Hippocampal formation (tissue), 2 donors: ENCODE results near the gene PDZD2.

Experiments used
- DNase-seq, 2 donors: peaks; one replicate each; lab custom pipeline; 2025; lab: John Stamatoyannopoulos, UW

PDZD2 gene

GRCh38 chr5:31931874-31932273, 292.9 kb downstream of the PDZD2 start:
- no peak for DNase-seq

DNA sequence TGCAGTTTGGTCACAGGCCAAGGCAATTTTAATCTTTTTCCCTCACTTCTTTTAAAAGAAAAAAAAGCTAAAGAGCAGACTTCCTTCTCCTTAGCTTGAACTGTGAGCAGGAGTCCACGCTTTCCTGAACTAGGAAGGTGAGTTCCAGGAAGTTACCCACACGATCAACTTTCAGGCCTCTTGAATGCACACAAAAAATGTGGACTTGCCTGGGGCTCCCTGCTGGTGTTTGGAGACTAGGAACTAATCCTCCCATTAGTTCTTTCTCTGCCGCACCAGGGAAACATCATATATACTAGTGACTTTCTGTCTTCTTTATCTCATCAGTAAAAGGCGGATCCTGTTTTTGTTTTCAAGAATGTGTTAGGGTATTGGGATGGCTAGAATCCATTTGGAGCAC, 295.2 kb downstream of the PDZD2 start:
- DNase-seq = no peak

- DNase-seq = no peak
Measured at GRCh38 chr5:31935496-31936369, 296.8 kb downstream of the PDZD2 start.

DNA sequence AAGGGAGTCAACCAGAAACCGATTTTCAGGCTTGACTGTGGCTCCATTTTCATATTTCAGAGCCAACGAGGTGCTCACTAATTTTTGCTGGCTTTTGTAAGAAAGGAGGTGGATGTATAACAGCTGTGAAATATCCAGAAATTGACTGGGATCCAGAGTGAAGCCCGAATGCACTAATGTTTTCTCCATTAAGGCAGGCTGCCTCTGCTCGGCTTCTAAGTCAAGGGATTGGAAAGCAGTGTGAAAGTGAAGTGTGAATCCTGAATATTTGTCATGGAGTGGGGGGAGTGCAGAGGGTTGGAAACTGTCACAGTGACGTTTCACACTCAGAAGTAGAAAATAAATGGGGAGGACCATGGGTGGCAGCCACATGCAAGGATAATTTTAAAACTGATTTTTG, 297.8 kb downstream of the PDZD2 start:
- DNase-seq = no peak

DNA sequence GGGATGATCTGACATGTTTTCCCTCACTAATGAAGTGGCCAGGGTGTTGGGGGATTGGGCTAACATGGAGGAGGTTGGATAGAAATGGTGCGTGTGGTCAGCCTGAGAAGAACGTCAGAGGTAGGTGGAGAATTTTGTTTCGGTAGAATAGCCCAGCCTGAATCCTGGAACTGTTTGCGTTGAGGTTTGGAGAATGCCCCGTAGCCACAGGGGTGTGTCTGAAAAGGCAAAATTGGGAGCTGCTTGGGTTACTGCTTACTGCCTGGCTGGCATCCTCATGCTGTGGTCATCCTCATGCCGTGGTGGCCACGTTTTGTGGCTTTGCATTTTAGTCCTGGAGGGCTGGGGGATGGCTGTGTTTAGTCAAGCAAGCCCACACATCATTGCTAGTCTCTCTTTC, 298.3 kb downstream of the PDZD2 start:
- no peak for DNase-seq

DNA sequence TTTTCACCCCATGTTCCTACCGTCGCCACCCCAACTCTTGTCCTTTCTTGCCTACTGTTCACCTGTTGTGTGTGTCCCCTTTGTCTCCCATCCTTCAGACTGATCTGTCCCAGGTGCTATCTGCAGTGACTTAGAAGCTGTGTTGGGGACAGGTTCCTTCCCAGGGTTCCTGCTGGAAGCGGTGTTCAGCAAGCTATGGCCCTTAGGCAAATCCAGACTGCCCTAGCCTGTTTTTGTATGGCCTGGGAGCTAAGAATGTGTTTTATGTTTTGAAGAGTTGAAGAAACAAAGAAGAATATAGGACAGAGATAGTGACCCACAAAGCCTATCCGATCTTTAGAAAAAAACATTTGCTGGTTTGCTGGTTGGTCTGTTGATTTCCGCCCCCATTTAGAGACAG, 298.8 kb downstream of the PDZD2 start:
- no peak for DNase-seq

- DNase-seq = no peak
Measured at GRCh38 chr5:31939151-31939550, 300.2 kb downstream of the PDZD2 start.

DNA sequence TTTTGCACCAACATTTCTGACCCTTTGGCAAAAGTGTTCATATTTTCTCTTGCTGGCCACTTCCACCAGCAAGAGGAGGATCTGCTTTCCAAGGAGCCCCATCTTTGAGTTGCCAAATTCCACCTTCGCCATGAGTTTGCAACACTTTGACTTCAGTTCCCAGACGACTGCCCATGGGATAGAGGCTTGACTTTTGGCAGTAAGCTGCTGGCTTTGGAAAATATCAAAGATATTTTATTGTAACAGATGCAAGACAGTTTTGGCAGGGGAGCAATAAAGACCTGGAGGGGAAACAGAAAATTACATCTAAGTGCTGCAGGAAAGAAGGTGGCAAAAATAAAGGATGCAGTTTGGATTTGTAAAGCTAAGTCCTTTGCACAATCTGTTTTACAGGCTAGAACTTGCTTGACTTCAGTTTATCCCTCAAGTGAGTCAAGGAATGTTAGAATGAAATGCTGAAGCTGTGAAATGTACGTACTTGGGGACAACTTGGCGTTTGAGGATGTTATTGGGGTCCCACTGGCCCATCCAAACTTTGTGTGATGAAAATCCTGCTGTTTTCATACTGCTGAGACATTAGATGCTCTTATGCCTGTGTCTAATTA, 302.3 kb downstream of the PDZD2 start:
- DNase-seq = no peak

GRCh38 chr5:31942546-31942945, 303.6 kb downstream of the PDZD2 start:
- no peak for DNase-seq

DNA sequence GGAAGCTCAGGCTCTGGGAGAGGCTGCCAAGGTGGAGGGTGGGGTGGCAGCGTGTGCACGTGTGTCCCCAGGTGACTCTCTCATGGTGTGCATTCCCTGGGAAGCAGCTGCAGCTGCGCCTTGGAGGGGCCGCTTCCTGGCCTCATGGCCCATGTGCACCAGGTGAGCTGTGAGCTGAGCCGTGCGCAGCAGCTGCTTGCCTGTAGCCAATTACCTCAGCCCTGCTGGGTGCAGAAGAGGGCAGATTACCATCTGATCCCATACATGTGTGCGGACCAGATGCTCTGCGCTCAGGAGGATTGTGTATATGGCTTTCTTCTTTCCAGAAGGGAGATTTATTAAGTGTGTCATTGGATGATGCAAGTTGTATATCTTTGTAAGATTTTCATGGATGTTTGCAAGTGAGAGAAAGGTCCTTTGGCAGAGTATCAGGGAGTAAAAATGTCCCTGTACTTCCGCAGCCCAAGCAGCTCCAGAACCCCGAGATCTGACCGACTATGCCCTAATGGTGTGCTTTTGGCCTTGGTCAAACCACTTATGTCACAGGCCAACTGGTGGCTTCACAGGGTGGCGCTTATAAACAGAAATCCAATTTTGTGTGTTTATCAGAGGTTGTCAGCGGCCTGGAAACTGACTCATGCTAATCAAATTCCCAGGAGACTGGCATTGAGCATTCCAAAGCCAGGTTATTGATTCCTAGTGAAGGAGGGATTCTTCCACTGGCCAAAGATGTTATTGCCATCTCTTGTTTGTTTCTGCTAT, 305.9 kb downstream of the PDZD2 start:
- DNase-seq = no peak

GRCh38 chr5:31948006-31948405, 309.1 kb downstream of the PDZD2 start:
- DNase-seq = no peak

GRCh38 chr5:31952067-31952466, 313.1 kb downstream of the PDZD2 start:
- no peak for DNase-seq

DNA sequence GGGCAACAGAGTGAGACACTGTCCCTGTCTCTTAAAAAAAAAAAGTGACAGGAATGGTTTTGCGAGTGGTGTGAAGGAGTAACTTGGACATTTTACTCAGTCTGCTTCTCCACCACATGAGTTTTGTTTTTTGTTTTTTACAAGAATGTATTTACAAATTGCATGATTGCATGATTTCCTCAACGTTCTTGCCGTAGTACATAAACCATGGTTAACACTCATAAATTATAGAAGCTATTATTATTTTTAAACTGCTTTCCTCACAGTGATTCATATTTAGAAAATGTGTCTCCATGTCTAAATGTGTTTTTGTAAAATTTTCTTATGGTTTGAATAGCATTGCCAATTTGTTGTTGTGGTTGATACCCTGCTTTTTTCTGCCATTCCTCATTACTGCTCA, 315.2 kb downstream of the PDZD2 start:
- no peak for DNase-seq

DNA sequence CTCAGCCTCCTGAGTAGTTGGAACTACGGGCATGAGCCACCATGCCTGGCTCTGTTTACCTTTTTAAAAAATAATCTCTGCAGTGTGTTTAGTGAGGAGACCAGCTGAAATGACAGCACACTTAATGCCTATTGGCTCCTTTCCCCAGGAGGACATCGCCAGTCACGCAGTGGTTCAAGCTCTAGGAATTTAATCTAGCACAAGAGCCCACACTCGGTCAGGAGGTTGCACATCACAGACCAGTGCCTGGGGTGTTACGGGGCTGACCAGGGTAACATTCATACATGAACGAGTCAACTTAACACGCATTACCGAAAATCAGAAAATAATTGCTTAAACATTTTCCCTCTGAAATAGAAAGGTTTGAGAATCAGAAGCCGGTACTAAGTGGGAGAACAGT, 318.2 kb downstream of the PDZD2 start:
- DNase-seq = no peak

GRCh38 chr5:31962351-31962751, 323.4 kb downstream of the PDZD2 start:
- no peak for DNase-seq

DNA sequence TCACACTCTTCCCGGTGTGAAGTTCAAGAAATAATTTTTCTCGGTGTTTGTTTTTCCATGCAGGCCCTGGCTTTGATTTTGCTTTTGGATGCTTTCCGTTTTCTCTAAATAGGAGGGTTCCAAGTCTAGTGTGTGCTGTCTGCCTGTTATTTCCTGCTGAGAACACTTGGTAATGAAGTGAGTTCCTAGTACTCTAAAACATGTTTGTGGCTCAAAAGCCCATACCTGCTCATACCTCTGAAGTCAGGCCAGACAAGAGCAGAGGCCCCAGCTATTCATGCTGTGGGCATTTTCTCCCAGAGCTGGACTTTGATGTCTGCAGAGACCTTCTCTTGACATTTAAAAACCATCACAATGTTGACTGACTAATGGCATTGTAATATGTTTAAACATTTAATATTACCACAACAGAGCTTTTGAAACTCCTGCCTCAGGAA, 324.0 kb downstream of the PDZD2 start:
- DNase-seq = no peak

DNA sequence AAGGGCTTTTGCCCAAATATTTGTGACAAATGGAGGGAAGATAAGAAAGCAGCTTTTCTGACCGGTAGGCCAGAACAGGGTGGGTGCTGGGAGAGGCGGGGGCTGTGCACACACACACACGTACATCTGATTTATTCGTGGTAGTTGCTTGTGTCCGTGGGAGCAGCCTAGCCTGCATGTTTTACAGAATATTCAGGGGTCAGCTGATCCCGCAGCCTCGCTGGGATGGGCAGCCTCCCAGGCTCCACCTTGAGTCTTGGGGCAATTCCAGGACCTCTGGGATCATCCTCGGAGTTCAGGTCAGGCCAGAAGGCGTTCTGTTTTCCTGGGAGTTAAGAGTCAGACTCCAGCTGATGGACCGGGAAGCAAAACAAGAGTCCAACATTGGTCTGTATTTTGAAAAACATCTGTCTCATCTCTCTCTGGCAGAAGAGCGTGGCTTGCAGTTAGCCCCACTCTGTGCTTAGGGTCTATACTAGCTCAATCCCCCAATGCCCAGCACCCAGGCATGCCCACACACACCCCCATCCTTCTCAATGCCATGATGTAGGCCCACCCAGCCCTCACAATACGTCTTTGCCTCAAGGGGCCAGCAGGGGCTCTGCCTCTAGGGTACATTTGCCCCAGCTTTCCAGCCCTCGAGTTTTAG, 324.6 kb downstream of the PDZD2 start:
- no peak for DNase-seq

GRCh38 chr5:31964007-31964360, 325.1 kb downstream of the PDZD2 start:
- no peak for DNase-seq

GRCh38 chr5:31965227-31965626, 326.3 kb downstream of the PDZD2 start:
- DNase-seq = no peak

GRCh38 chr5:31966936-31967335, 328.0 kb downstream of the PDZD2 start:
- no peak for DNase-seq

DNA sequence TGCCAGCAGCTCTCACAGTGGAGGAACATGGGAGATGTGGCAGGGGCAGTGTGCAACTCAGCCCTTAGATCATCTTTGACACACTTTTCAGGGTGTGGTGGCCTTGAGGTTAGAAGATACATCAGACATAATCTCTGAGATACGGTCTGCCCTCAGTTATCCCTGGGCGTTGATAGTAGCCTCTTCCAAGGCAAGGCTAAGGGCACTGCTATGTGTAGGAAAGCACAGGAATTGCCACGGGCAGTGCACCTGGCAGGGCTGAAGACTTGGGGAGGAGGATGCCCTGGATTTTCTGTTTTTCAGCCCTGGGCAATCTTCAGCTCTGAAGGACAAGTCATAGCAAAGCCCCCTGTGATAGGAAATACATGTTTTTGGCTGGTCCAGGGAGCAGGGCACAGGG, 328.5 kb downstream of the PDZD2 start:
- no peak for DNase-seq

GRCh38 chr5:31972558-31972957, 333.6 kb downstream of the PDZD2 start:
- no peak for DNase-seq
